ENCODE results near the gene CRYBG1. TPM values are rescaled to one million over a fixed set of nuclear protein-coding genes. Genes with fewer than 3 reads are reported as not detected.

Gene CRYBG1
- total and polyA plus RNA-seq, 2 of the 4 experiments (the other 2 are of a cell fraction) = 0.38 to 1.1 TPM

GRCh38 chr6:106564476-106564875, 204.0 kb downstream of the CRYBG1 start:
- no peak overlapping the region for H4K91ac ChIP-seq (ENCODE audit: insufficient read depth, low read depth, low read length)
- H3K9me1 ChIP-seq (ENCODE audit: insufficient read depth, low read length) = no peaks in the 10 kb centered on the region
- no peak overlapping the region for H3K4ac ChIP-seq (ENCODE audit: low read depth, low read length)
- no peak overlapping the region for H3K23ac ChIP-seq (ENCODE audit: low read depth, low read length)
- H3K9me3 ChIP-seq (ENCODE audit: control insufficient read depth, insufficient read depth, low read length) = no peaks in the 10 kb centered on the region
- no peak overlapping the region for H3K27ac ChIP-seq (ENCODE audit: insufficient read depth, low read length)
- no peak overlapping the region for H3K56ac ChIP-seq (ENCODE audit: extremely low read depth, insufficient read depth, low read length)
- peaks cover 2% of the 10 kb centered on the region; the same call in 1 of the 2 replicates for H3K4me1 ChIP-seq (ENCODE audit: control insufficient read depth, insufficient read depth, low read length)
- no CpG with 5 or more reads among the region's 4 CpGs for WGBS, 2 experiments (ENCODE audit: extremely low coverage in 2 of 2, insufficient read length in 1 of 2)
- no peak for DNase-seq
- intact Hi-C loops (cut with micrococcal nuclease) = no loop called here
- no peak overlapping the region for H3K18ac ChIP-seq (ENCODE audit: low read depth, low read length)
- BruUV-seq (replicated peaks) = no TSS peak
- H4K8ac ChIP-seq (ENCODE audit: low read depth in 2 of 2, low read length in 2 of 2) = no peak overlapping the region
- dilution Hi-C loops (cut with HindIII; ENCODE audit: low sequenced_read_pairs, unreplicated experiment) = loop anchor here (25.0 kb wide), 1 partner anchor 127 kb away; no protein-coding TSS in a partner anchor
- H3K4me3 ChIP-seq (ENCODE audit: insufficient read depth, low read depth, low read length) = no peak overlapping the region
- H4K20me1 ChIP-seq (ENCODE audit: insufficient read depth, low read length) = no peaks in the 10 kb centered on the region
- no peak overlapping the region for H4K5ac ChIP-seq (ENCODE audit: low read depth, low read length)
- no peaks in the 10 kb centered on the region for H3K27me3 ChIP-seq (ENCODE audit: control insufficient read depth, insufficient read depth, low read length)
- no peak for TF ChIP-seq BHLHE40 (IDR thresholded peaks at IDR 0.05; ENCODE audit: low read depth, low read length)
- TF ChIP-seq, protein P1, sequence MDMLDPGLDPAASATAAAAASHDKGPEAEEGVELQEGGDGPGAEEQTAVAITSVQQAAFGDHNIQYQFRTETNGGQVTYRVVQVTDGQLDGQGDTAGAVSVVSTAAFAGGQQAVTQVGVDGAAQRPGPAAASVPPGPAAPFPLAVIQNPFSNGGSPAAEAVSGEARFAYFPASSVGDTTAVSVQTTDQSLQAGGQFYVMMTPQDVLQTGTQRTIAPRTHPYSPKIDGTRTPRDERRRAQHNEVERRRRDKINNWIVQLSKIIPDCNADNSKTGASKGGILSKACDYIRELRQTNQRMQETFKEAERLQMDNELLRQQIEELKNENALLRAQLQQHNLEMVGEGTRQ (IDR thresholded peaks at IDR 0.05; ENCODE audit: low read depth, low read length) = no peak
- no peak for TF ChIP-seq MAFK (IDR thresholded peaks at IDR 0.05; ENCODE audit: low read depth, low read length)
- no peak for TF ChIP-seq RCOR1 (IDR thresholded peaks at IDR 0.05; ENCODE audit: insufficient replicate concordance, low read length)
- no peak for TF ChIP-seq RFX5 (IDR thresholded peaks at IDR 0.05; ENCODE audit: low read depth, low read length)
- TF ChIP-seq CHD1 (IDR thresholded peaks at IDR 0.05; ENCODE audit: low read depth, low read length) = no peak
- TF ChIP-seq MXI1 (IDR thresholded peaks at IDR 0.05; ENCODE audit: borderline replicate concordance, low read depth, low read length) = no peak
- TF ChIP-seq POLR2A (IDR thresholded peaks at IDR 0.05; ENCODE audit: low read depth, low read length) = no peak
- no peak for TF ChIP-seq FOS (IDR thresholded peaks at IDR 0.05; ENCODE audit: low read depth, low read length)
- no peak for TF ChIP-seq SMC3 (IDR thresholded peaks at IDR 0.05; ENCODE audit: low read depth, low read length)
- no peak for TF ChIP-seq CEBPB (IDR thresholded peaks at IDR 0.05; ENCODE audit: low read depth, low read length)
- no peak for TF ChIP-seq NFE2L2 (IDR thresholded peaks at IDR 0.05; ENCODE audit: low read depth, low read length)
- no peak for TF ChIP-seq MAZ (IDR thresholded peaks at IDR 0.05; ENCODE audit: borderline replicate concordance, low read depth, low read length)
- TF ChIP-seq, protein P2, sequence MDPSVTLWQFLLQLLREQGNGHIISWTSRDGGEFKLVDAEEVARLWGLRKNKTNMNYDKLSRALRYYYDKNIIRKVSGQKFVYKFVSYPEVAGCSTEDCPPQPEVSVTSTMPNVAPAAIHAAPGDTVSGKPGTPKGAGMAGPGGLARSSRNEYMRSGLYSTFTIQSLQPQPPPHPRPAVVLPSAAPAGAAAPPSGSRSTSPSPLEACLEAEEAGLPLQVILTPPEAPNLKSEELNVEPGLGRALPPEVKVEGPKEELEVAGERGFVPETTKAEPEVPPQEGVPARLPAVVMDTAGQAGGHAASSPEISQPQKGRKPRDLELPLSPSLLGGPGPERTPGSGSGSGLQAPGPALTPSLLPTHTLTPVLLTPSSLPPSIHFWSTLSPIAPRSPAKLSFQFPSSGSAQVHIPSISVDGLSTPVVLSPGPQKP (IDR thresholded peaks at IDR 0.05; ENCODE audit: borderline replicate concordance, low read depth, low read length) = no peak
- no peak for TF ChIP-seq RAD21 (IDR thresholded peaks at IDR 0.05; ENCODE audit: low read length)
- TF ChIP-seq, protein P3, sequence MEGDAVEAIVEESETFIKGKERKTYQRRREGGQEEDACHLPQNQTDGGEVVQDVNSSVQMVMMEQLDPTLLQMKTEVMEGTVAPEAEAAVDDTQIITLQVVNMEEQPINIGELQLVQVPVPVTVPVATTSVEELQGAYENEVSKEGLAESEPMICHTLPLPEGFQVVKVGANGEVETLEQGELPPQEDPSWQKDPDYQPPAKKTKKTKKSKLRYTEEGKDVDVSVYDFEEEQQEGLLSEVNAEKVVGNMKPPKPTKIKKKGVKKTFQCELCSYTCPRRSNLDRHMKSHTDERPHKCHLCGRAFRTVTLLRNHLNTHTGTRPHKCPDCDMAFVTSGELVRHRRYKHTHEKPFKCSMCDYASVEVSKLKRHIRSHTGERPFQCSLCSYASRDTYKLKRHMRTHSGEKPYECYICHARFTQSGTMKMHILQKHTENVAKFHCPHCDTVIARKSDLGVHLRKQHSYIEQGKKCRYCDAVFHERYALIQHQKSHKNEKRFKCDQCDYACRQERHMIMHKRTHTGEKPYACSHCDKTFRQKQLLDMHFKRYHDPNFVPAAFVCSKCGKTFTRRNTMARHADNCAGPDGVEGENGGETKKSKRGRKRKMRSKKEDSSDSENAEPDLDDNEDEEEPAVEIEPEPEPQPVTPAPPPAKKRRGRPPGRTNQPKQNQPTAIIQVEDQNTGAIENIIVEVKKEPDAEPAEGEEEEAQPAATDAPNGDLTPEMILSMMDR (conservative IDR thresholded peaks at IDR 0.05; ENCODE audit: low read depth, low read length) = no peak
- no peak overlapping the region for H2BK20ac ChIP-seq (ENCODE audit: low read depth, low read length)
- ChIA-PET CTCF (interaction anchor here (1.0 kb wide), 1 partner anchor 415 kb away, joined by 3 read pairs; no protein-coding TSS in a partner anchor), POLR2A (ENCODE audit: unreplicated experiment) (no interaction called here)
- H3K4me2 ChIP-seq (ENCODE audit: low read depth, low read length) = no peak overlapping the region
- H2BK5ac ChIP-seq (ENCODE audit: low read depth, low read length, poor library complexity, severe bottlenecking) = no peak overlapping the region
- no peak overlapping the region for H3K9ac ChIP-seq (ENCODE audit: low read depth, low read length)
- no peak for ATAC-seq (ENCODE audit: low read depth)
- H2BK15ac ChIP-seq (ENCODE audit: low read depth, low read length) = no peak overlapping the region
- H2BK120ac ChIP-seq (ENCODE audit: low read depth, low read length) = no peak overlapping the region
- no peak overlapping the region for H2AK9ac ChIP-seq (replicated peaks; ENCODE audit: low read depth, low read length, poor library complexity)
- in situ Hi-C loops (cut with MboI; ENCODE audit: low sequenced_read_pairs) = loop anchor here (10.0 kb wide), 2 partner anchors 220 to 420 kb away; no protein-coding TSS in a partner anchor
- no peak overlapping the region for H3K14ac ChIP-seq (replicated peaks; ENCODE audit: low read depth, low read length)
- no peak overlapping the region for H2AFZ ChIP-seq (replicated peaks; ENCODE audit: low read length, poor library complexity)
- H3K36me3 ChIP-seq (ENCODE audit: control insufficient read depth, insufficient read depth, low read length) = no peaks in the 10 kb centered on the region
- H3K79me1 ChIP-seq (ENCODE audit: low read depth in 1 of 2, low read length in 2 of 2) = no peaks in the 10 kb centered on the region
- H2AK5ac ChIP-seq (ENCODE audit: low read depth, low read length) = no peak overlapping the region

All from IMR-90 (cell line).